Endothelial cell of umbilical vein (primary cell): ENCODE measurements around the gene B3GALT5. TPM values are rescaled to one million over a fixed set of nuclear protein-coding genes. Genes with fewer than 3 reads are reported as not detected.

Experiments
- BruUV-seq: library from RNA; stranded (reverse); fragments of 400-500 nt; replicated peaks from 2 replicates; lab custom pipeline; 2021; lab: Mats Ljungman, UMichigan
- CTCF ChIA-PET: fragments of 300-600, 350-600 bp; sonication (Branson Sonifier 250); formaldehyde crosslinking; loops from one replicate; lab custom pipeline; 2021; ENCODE audit warnings: antibody characterized with exemption, inconsistent platforms; lab: Charles Lee
- POLR2A ChIA-PET: fragments of 300-600, 350-600 bp; sonication (Branson Sonifier 250); formaldehyde crosslinking; loops from one replicate; lab custom pipeline; 2021; ENCODE audit warnings: antibody characterized with exemption, inconsistent platforms; lab: Charles Lee
- DNase-seq: peaks from one replicate; pipeline ENCODE4 v3.0.0-alpha.2; 2011; ENCODE audit warnings: low read depth, low spot score
- FAIRE-seq: peaks from 2 replicates; lab custom pipeline; 2011; peaks lifted over from hg19 to GRCh38; lab: Jason Lieb, UNC
- H2AFZ ChIP-seq: 2 replicates; pipeline ENCODE4 v1.6.0; 2012; ENCODE audit warnings: low read depth, low read length, control low read depth, inconsistent platforms
- H3K27ac ChIP-seq: 2 replicates; pipeline ENCODE4 v1.5.1; 2011; ENCODE audit warnings: low read depth, mild to moderate bottlenecking, control low read depth, low read length, moderate library complexity; ENCODE audit not compliant: insufficient read depth
- H3K27me3 ChIP-seq, 2 experiments: 2 replicates each; pipeline versions ENCODE4 v1.6.0 to v1.6.1; 2011; ENCODE audit warnings: low read length in 2 of 2, mixed read lengths in 1 of 2; ENCODE audit not compliant: control insufficient read depth in 2 of 2, insufficient read depth in 2 of 2
- H3K36me3 ChIP-seq, 2 experiments: 2 replicates in 1 of 2; 3 replicates in 1 of 2; pipeline ENCODE4 v1.5.1; 2011; ENCODE audit warnings: low read length in 2 of 2, mild to moderate bottlenecking in 1 of 2, moderate library complexity in 1 of 2; ENCODE audit not compliant: control insufficient read depth in 2 of 2, insufficient read depth in 2 of 2; ENCODE audit errors: extremely low read depth in 1 of 2
- H3K4me1 ChIP-seq: 3 replicates; pipeline ENCODE4 v1.5.1; 2011; ENCODE audit warnings: mild to moderate bottlenecking, low read length; ENCODE audit not compliant: control insufficient read depth, insufficient read depth; ENCODE audit errors: extremely low read depth
- H3K4me2 ChIP-seq: 2 replicates; pipeline ENCODE4 v1.6.1; 2011; ENCODE audit warnings: low read length, control low read depth, mixed read lengths; ENCODE audit not compliant: insufficient read depth
- H3K4me3 ChIP-seq, 3 experiments: fragments of 200-600 bp in 1 of 3; sonication (generic), shearing (Covaris generic) in 1 of 3; replicated peaks in 1 of 3; 2 replicates each; pipeline ENCODE4 v1.5.1; 2011 to 2016; ENCODE audit warnings: control low read depth in 3 of 3, low read length in 3 of 3, mild to moderate bottlenecking in 2 of 3, inconsistent platforms in 1 of 3, low read depth in 1 of 3, moderate library complexity in 1 of 3; ENCODE audit not compliant: insufficient read depth in 1 of 3
- H3K79me2 ChIP-seq: 2 replicates; pipeline ENCODE4 v1.6.0; 2012; ENCODE audit warnings: low read length, inconsistent platforms; ENCODE audit not compliant: control insufficient read depth, insufficient read depth
- H3K9ac ChIP-seq: replicated peaks from 2 replicates; pipeline ENCODE3; 2011; ENCODE audit warnings: low read length, control low read depth; ENCODE audit not compliant: insufficient read depth; ENCODE audit errors: extremely low read depth
- H3K9me1 ChIP-seq: replicated peaks from 3 replicates; pipeline ENCODE4 v1.6.0; 2011; ENCODE audit warnings: mild to moderate bottlenecking, low read length; ENCODE audit not compliant: control insufficient read depth, insufficient read depth; ENCODE audit errors: extremely low read depth
- H3K9me3 ChIP-seq: replicated peaks from 2 replicates; pipeline ENCODE4 v1.5.1; 2012; ENCODE audit warnings: low read length, inconsistent platforms; ENCODE audit not compliant: control insufficient read depth, insufficient read depth
- H4K20me1 ChIP-seq: replicated peaks from 2 replicates; pipeline ENCODE3; 2011; ENCODE audit warnings: mild to moderate bottlenecking, low read length; ENCODE audit not compliant: control insufficient read depth, insufficient read depth; ENCODE audit errors: extremely low read depth
- EZH2 ChIP-seq: IDR thresholded peaks from 2 replicates; pipeline ENCODE4 v1.6.1; 2012; ENCODE audit warnings: borderline replicate concordance, low read depth, mild to moderate bottlenecking, moderate library complexity, low read length, inconsistent platforms; ENCODE audit not compliant: severe bottlenecking
- FOS ChIP-seq: IDR thresholded peaks from 2 replicates; pipeline ENCODE4 v1.6.1; 2011; ENCODE audit warnings: mild to moderate bottlenecking, low read length, moderate library complexity, borderline replicate concordance; ENCODE audit not compliant: insufficient read depth
- GATA2 ChIP-seq: IDR thresholded peaks from 2 replicates; pipeline ENCODE4 v1.7.0; 2011; ENCODE audit warnings: low read depth, mild to moderate bottlenecking, moderate library complexity, mixed read lengths, low read length; ENCODE audit not compliant: insufficient read length, insufficient read depth
- MYC ChIP-seq: IDR thresholded peaks from one replicate; pipeline ENCODE4 v1.6.1; 2011; ENCODE audit warnings: mild to moderate bottlenecking, low read depth, low read length
- POLR2AphosphoS5 ChIP-seq: IDR thresholded peaks from 2 replicates; pipeline ENCODE4 v1.6.1; 2012; ENCODE audit warnings: low read depth, mild to moderate bottlenecking, control low read depth, low read length, moderate library complexity; ENCODE audit not compliant: insufficient read depth
- dilution Hi-C: fragments of 300-500 bp; cut with MboI; formaldehyde crosslinking; loops from one replicate; pipeline ENCODE4 v1.15.0; 2019; ENCODE audit warnings: low sequenced_read_pairs; ENCODE audit not compliant: extremely low pct_ligation_motif_present
- intact Hi-C: fragments of 100-400 bp; cut with micrococcal nuclease; formaldehyde crosslinking; loops from one replicate; pipeline ENCODE4 v1.10.0; 2022
- polyA plus RNA-seq, 4 experiments: library from polyadenylated mRNA; depleted of rRNA in 3 of 4; stranded (reverse) in 3 of 4; unstranded in 1 of 4; fragments of >200 nt; gene quantifications; 2 replicates each; pipeline versions ENCODE4 v1.2.1 to v1.2.3, GENCODE V29; 2011 to 2012; ENCODE audit warnings: missing spikeins in 1 of 4
- total RNA-seq: library from RNA; stranded (reverse); gene quantifications from 2 replicates; pipeline ENCODE4 v1.2.3, GENCODE V29; 2021
- TF ChIP-seq, protein P1 (sequence below): IDR thresholded peaks from 2 replicates; pipeline ENCODE4 v1.6.1; 2011; ENCODE audit not compliant: insufficient read depth, insufficient read length

Gene B3GALT5
- total and polyA plus RNA-seq, 2 donors (not counting 3 experiments of a cell fraction or from before 2014, with no cell fraction given), result 0.04 TPM; not detected in 1

DNA sequence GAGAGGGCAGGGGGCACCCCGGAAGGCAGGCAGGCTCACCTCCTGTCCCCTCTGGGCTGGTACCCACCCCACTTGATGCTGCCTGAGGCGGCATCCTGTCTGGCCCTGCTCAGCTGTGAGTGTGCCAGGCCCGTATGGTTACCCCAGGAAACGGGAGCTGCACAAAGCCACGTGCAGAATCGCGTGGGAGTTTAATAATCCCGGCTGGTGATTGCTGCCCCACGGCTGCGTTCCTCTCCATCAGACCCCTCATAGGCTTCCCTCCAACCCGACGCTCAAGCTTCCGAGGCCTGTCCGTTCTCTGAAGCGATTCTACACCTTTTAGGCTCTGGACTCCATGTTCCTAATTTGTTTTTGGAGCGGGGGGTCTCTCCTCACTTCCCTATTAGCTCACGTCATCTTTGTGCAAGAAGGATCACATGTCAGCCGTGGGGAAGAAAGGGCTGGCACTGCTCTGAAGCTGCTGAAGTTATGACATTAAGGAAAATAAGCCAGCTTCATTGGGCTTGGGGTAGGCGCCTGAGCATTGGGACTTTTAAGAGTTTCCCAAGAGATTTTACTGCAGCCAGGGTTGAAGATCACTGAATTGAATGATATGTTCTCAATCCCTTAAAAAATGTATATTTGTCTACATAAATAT is 1.1 kb upstream of the B3GALT5 start:
- Histone ChIP-seq H3K9me3 (no peaks in the 10 kb centered on the region), H3K27ac (no peak overlapping the region), H3K79me2 (no peaks in the 10 kb centered on the region), H4K20me1 (no peaks in the 10 kb centered on the region), H2AFZ (no peak overlapping the region), H3K4me3 (no peak overlapping the region), H3K9me1 (no peaks in the 10 kb centered on the region), H3K9ac (no peak overlapping the region), H3K4me1 (no peaks in the 10 kb centered on the region), H3K27me3 (peaks cover 19 to 28% of the 10 kb centered on the region in 2 experiments), H3K36me3 (no peaks in the 10 kb centered on the region), H3K4me2 (no peak overlapping the region)
- BruUV-seq, result no TSS peak
- ChIA-PET POLR2A (no interaction called here), CTCF (interaction anchor here (1.2 kb wide), 1 partner anchor 15 kb away, joined by 3 read pairs; no protein-coding TSS in a partner anchor)
- dilution Hi-C loops (no loop called here), intact Hi-C loops (no loop called here)
- TF ChIP-seq POLR2AphosphoS5, result no peak
- TF ChIP-seq EZH2, result no peak
- TF ChIP-seq, protein P1, sequence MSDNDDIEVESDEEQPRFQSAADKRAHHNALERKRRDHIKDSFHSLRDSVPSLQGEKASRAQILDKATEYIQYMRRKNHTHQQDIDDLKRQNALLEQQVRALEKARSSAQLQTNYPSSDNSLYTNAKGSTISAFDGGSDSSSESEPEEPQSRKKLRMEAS, result no peak
- TF ChIP-seq GATA2, result no peak
- no peak for TF ChIP-seq MYC
- TF ChIP-seq FOS, result no peak
- FAIRE-seq, result no peak
- DNase-seq, result no peak
